Mammary epithelial cell (primary cell): ENCODE data around the gene CEP162.

Source experiments
- CTCF ChIP-seq, 2 donors: IDR thresholded peaks in 1 of 2; conservative IDR thresholded peaks in 1 of 2; 2 replicates each; pipeline ENCODE4 v1.5.1; 2011 to 2012; ENCODE audit warnings: inconsistent platforms in 2 of 2, low read length in 2 of 2, mild to moderate bottlenecking in 2 of 2, control low read depth in 1 of 2, low read depth in 1 of 2; ENCODE audit not compliant: insufficient read depth in 1 of 2; ENCODE audit errors: extremely low read depth in 1 of 2
- EZH2 ChIP-seq: IDR thresholded peaks from 2 replicates; pipeline ENCODE4 v1.6.1; 2012; ENCODE audit warnings: low read length, inconsistent platforms, borderline replicate concordance

- TF ChIP-seq EZH2 (no peak), CTCF (conservative IDR thresholded peaks at IDR 0.05 in 1 of 2, IDR thresholded peaks at IDR 0.05 in 1 of 2; ENCODE audit: extremely low read depth in 1 of 2, insufficient read depth in 1 of 2, low read depth in 1 of 2, low read length in 2 of 2) (no peak)
These were observed 88.1 kb downstream of the CEP162 start for GRCh38 chr6:84139311-84139710.
